Pancreas (tissue), 10 donors: ENCODE measurements around the gene XRCC3. TPM values are rescaled to one million over a fixed set of nuclear protein-coding genes. Genes with fewer than 3 reads are reported as not detected.
A peak's percentile ranks its signal among the peaks of the same experiment; 100 is the strongest.

Experiments
- ATAC-seq, 4 donors: fragments of 200-7000 bp; cut with Tn5 transposase; one replicate each; pipeline versions ENCODE4 v1.8.0 to v1.9.1; 2020; ENCODE audit warnings: mild to moderate bottlenecking in 4 of 4, moderate library complexity in 4 of 4
- DNase-seq, 6 donors: peaks; one replicate each; pipeline ENCODE4 v3.0.0-alpha.2; 2020
- FAIRE-seq: peaks from 2 replicates; lab custom pipeline; 2012; peaks lifted over from hg19 to GRCh38; lab: Jason Lieb, UNC
- H3K27ac ChIP-seq, 4 donors: fragments of 200-600 bp; sonication (generic); 1 replicate in 3 of 4; 2 replicates in 1 of 4; pipeline versions ENCODE4 v1.5.0 to v1.8.0; 2020
- H3K27me3 ChIP-seq, 4 donors: fragments of 200-600 bp; one replicate each; pipeline ENCODE4 v1.8.0; 2021
- H3K36me3 ChIP-seq, 3 donors: fragments of 200-600 bp; sonication (generic) in 1 of 3; one replicate each; pipeline versions ENCODE4 v1.5.0 to v1.8.0; 2020 to 2021
- H3K4me1 ChIP-seq, 3 donors: fragments of 200-600 bp; one replicate each; pipeline ENCODE4 v1.8.0; 2021
- H3K4me3 ChIP-seq, 4 donors: fragments of 200-600 bp; sonication (generic) in 2 of 4; one replicate each; pipeline versions ENCODE4 v1.5.0 to v1.8.0; 2020 to 2021
- H3K9me3 ChIP-seq, 4 donors: fragments of 200-600 bp; one replicate each; pipeline ENCODE4 v1.8.0; 2021
- WGBS, 2 donors: extraction: QIAGEN DNeasy Blood & Tissue Kit; methylation state at CpG; one replicate each; pipeline ENCODE4 v1.1.7; 2013; 5-methylcytosine and 5-hydroxymethylcytosine counted together
- intact Hi-C, 3 donors: fragments of 100-400 bp; cut with DNase I; formaldehyde crosslinking; loops; one replicate each; pipeline versions ENCODE4 v1.11.1 to v1.14.2; 2022
- polyA plus RNA-seq, 2 donors: library from polyadenylated mRNA; stranded (reverse); fragments of 200-250 nt; gene quantifications; one replicate each; pipeline ENCODE4 v1.2.3, GENCODE V29; 2013
- total RNA-seq, 6 donors: library from RNA; stranded (reverse); fragmentation: NEBNext Ultra II Directional in 4 of 6; extraction: Animal tissue kit (Norgen Biotek cat#: 25700) in 4 of 6; gene quantifications; one replicate each; pipeline versions ENCODE4 v1.2.1 to v1.2.4, GENCODE V29; 2021 to 2023
- TF ChIP-seq, protein P1 (sequence below), 4 donors: fragments of 200-600 bp; sonication (generic) in 3 of 4; IDR thresholded peaks; one replicate each; pipeline versions ENCODE4 v1.5.0 to v1.8.0; 2021; ENCODE audit warnings: antibody characterized with exemption in 4 of 4
- donor health status: healthy with polysubstance abuse.
- donor health status: DM: no; HTN: no; CAD: no; lungs with moderate emphysema.
- donor health status: DM: no; HTN: no; CAD: no.
- donor health status: control.
- donor health status: control.
- donor health status: Bipolar disorder and iron deficiency.
- donor health status: DM: yes; HTN: yes; CAD: no.
- donor health status: DM: no; HTN: no; CAD: no.
- donor health status: DM: no; HTN: no; CAD: no.
- donor health status: DM: yes; HTN: yes; CAD: no.

XRCC3 gene
- total and polyA plus RNA-seq, 8 donors: 1.7 to 5.2 (median 3.0) TPM

DNA sequence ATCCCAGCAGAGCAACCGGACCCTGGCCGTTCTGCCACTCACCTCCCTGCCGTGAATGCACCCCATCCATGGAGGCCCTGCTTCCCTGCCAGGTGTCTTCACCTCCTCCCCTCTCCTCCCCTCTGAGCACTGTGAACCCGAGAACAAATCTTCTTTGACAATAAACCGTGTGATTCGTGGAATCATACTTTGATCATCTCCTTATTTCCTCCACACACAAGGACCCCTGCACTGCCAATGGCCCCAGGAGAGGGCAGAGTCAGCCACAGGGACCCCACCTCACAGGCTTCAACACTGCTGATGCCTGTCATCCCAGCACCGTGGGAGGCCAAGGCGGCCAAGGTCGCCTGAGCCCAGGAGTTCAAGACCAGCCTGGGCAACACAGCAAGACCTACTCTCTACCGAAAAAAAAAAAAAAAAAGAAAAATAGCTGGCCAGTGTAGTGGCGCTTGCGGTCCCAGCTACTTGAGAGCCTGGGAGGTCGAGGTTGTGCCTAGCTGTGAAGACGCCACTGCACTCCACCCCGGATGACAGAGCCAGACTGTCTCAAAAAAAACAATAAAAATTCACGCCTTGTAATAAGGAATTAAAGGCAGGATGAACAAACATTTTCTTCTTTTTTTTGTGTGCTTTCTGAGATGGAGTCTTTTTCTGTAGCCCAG is 1.1 kb downstream of the XRCC3 start:
- H3K4me1 ChIP-seq: peaks cover 4 to 8% (median 6%) of the 10 kb centered on the region in 3 donors
- 61 to 64% methylated on average over 16 of the region's 16 CpGs for WGBS, 2 donors
- H3K27me3 ChIP-seq: no peaks in the 10 kb centered on the region
- H3K36me3 ChIP-seq: no peaks in the 10 kb centered on the region
- TF ChIP-seq, protein P1, sequence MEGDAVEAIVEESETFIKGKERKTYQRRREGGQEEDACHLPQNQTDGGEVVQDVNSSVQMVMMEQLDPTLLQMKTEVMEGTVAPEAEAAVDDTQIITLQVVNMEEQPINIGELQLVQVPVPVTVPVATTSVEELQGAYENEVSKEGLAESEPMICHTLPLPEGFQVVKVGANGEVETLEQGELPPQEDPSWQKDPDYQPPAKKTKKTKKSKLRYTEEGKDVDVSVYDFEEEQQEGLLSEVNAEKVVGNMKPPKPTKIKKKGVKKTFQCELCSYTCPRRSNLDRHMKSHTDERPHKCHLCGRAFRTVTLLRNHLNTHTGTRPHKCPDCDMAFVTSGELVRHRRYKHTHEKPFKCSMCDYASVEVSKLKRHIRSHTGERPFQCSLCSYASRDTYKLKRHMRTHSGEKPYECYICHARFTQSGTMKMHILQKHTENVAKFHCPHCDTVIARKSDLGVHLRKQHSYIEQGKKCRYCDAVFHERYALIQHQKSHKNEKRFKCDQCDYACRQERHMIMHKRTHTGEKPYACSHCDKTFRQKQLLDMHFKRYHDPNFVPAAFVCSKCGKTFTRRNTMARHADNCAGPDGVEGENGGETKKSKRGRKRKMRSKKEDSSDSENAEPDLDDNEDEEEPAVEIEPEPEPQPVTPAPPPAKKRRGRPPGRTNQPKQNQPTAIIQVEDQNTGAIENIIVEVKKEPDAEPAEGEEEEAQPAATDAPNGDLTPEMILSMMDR (IDR thresholded peaks at IDR 0.05): no peak
- no peak for FAIRE-seq
- intact Hi-C loops: no loop called here
- no peak for ATAC-seq
- peak overlapping the region in 2 of 4 donors; percentile 90 to 92 for H3K4me3 ChIP-seq
- no peak overlapping the region for H3K27ac ChIP-seq
- peak in 1 of 6 donors; percentile 47 for DNase-seq
- no peaks in the 10 kb centered on the region for H3K9me3 ChIP-seq

DNA sequence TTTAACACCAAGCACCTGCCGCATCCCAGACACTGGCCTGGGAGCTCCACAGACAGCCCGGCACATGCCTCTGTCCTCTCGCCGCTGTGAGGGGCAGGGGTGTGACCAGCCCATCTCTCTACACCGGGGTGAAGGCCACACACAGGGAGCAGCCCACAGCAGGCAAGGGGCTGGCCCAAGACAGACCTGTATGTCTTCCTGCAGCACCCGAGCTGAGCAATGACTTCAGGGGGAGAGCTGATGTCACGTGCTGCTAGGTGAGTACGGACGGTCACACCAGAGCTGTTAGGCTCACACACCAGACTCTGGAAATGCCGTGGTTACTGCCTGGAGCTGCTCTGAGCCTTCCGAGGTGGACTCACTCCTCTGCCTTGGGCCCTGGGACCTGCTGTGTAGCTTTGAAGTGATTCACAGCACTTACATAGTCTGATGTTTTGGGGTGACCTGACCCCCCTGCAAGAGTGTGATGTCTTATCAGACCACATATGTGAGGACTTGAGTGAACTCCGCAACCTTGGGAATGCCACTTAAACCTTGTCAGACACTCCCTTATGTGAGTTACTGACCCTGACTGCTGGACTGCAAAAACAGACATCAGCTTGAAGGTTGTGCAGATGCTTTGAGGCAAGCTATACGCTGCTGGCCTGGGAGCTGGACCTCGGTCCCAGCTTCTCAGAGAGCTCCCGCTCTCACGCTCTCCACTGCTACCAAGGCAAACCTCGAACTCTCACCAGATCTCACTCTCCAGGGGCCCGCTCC is 1.8 kb downstream of the XRCC3 start:
- H3K4me3 ChIP-seq: no peak overlapping the region
- ATAC-seq (no peak), FAIRE-seq (no peak), DNase-seq (peak in 1 of 6 donors; percentile 60)
- intact Hi-C loops: no loop called here
- H3K4me1 ChIP-seq: peaks cover 4 to 8% (median 6%) of the 10 kb centered on the region in 3 donors
- no peaks in the 10 kb centered on the region for H3K9me3 ChIP-seq
- H3K36me3 ChIP-seq: no peaks in the 10 kb centered on the region
- H3K27me3 ChIP-seq: no peaks in the 10 kb centered on the region
- no peak overlapping the region for H3K27ac ChIP-seq
- WGBS, 2 donors: 79 to 80% methylated on average over 18 of the region's 18 CpGs
- TF ChIP-seq, protein P1 (IDR thresholded peaks at IDR 0.05): no peak

DNA sequence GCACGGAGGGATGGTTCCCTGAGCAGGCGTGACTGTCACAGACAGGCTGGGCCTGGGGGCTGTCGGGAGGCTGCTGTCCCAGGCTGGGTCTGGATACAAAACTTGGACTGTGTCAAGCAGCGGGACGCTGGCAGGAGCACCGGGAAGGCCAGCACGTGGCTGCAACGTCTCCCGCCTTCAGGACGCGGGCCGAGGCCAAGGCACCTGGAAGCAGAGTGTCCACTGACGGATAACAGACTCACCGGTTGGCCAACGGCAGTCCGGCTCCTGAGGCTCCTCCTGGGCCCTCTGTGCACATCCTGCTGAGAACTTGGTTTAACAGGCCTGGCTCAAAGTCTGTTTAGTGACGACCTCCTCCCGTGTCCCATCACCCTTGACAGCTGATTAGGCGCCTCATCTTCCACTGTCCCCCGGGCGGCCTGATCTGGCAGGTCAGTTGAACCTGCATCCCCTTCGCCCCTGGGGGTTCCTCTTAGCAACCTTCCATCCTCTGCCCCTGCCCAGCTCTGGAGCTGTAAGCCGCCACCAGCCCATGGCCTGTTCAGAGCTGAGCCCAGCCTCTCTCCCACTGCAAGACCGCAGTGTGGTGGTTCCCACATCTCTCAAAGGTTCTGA is 2.5 kb downstream of the XRCC3 start:
- 67 to 69% methylated on average over 24 of the region's 24 CpGs for WGBS, 2 donors

DNA sequence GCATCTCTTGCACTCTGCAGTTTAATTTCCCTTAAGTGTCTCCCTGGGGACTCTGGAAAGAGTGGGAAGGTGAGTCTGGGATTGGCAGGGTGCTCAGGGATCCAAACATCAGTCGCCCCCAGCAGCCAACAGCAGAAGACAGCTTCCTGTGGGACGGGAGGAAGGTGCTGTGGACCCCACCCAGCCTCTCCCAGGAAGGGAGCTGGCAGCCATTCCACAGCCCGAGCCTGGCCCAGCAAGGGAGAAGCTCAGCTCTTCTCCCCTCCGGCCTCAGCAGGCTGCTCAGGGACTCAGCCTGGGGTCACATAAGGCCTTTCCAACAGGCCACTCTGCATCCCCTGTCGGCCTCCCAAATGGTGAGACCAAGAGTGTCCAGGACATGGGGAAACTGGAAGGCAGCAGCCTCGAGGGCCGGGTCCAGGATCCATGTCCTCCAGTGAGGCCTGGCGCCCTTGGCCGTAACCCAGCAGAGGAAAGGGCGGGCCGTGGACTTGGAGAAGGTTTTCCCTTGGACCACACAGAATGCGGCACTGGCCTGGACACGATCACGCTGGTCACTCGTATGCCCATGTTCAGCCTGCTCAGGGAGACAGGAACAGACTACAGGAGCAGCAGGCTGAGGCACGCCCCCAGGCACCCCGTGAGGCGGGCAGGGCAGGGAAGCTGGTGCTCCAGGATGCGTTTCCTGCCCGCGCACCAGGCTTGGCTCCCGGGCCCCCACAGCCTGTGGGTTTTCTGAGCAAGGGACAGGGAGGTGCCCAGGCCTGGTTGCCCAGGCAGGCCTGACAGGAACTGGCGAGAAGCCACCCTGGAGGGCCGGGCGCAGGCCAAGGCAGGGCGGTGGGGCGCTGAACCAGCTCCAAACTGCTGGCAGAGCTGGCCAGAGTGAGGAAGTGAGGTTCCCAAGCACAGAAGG is 3.5 kb downstream of the XRCC3 start:
- H3K9me3 ChIP-seq: no peaks in the 10 kb centered on the region
- 57 to 61% methylated on average over 27 of the region's 27 CpGs for WGBS, 2 donors
- no peaks in the 10 kb centered on the region for H3K36me3 ChIP-seq
- TF ChIP-seq, protein P1 (IDR thresholded peaks at IDR 0.05): no peak
- intact Hi-C loops: no loop called here
- ATAC-seq: peak in 1 of 4 donors; percentile 1
- no peak overlapping the region for H3K4me3 ChIP-seq
- no peaks in the 10 kb centered on the region for H3K27me3 ChIP-seq
- H3K27ac ChIP-seq: peak overlapping the region; percentile 26 to 58 (median 39)
- no peak for FAIRE-seq
- H3K4me1 ChIP-seq: peaks cover 4 to 8% (median 6%) of the 10 kb centered on the region in 3 donors
- DNase-seq: peak in 3 of 6 donors; percentile 59 to 82 (median 65)

More for the DNA sequence above, 2.5 kb downstream of the XRCC3 start:
- peak in 1 of 6 donors; percentile 79 for DNase-seq
- Histone ChIP-seq H3K4me3 (no peak overlapping the region), H3K36me3 (no peaks in the 10 kb centered on the region), H3K27me3 (no peaks in the 10 kb centered on the region), H3K27ac (peak overlapping the region in 3 of 4 donors; percentile 9 to 58 (median 33)), H3K9me3 (no peaks in the 10 kb centered on the region), H3K4me1 (peaks cover 4 to 8% (median 6%) of the 10 kb centered on the region in 3 donors)
- TF ChIP-seq, protein P1 (IDR thresholded peaks at IDR 0.05): no peak
- no peak for ATAC-seq
- intact Hi-C loops: no loop called here
- FAIRE-seq: no peak
